ENCODE data around the gene CASS4. TPM values are rescaled to one million over a fixed set of nuclear protein-coding genes. Genes with fewer than 3 reads are reported as not detected.

CASS4 gene
- polyA plus RNA-seq, 1 donor from 2014 or later: 0.56 TPM

DNA sequence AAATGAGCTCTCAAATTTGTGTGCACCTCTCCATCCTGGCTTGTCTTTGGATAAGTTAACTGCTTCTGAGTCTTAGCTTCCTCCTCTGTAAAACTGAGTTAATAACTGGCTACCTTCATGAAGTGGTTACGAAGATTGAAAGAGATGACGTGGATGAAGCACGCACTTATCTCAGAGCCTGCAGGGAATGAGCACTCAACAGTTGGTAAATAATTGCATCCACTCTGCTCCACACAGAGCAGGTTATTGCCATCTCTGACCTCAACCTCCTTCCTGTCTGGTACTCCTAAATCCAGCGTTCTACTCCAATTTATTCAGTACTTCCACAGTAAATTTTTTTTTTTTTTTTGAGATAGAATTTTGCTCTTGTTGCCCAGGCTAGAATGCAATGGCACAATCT is 26.9 kb upstream of the CASS4 start:
- Histone ChIP-seq H3K9me2 (ENCODE audit: insufficient read depth, low read length) (no peaks in the 10 kb centered on the region), H2AFZ (ENCODE audit: low read depth, low read length) (no peak overlapping the region), H3K4me2 (ENCODE audit: low read length) (no peak overlapping the region), H3K36me3 (ENCODE audit: insufficient read depth, low read length) (no peaks in the 10 kb centered on the region), H3K9ac (ENCODE audit: low read length) (no peak overlapping the region), H3K9me3 (ENCODE audit: low read length) (no peaks in the 10 kb centered on the region), H3F3A (ENCODE audit: insufficient read depth, low read length, poor library complexity, severe bottlenecking) (no peaks in the 10 kb centered on the region), H3K27ac (ENCODE audit: low read length) (no peak overlapping the region), H3K27me3 (ENCODE audit: insufficient read depth, low read depth, low read length) (no peaks in the 10 kb centered on the region), H3K4me3 (ENCODE audit: low read length) (no peak overlapping the region), H4K20me1 (ENCODE audit: insufficient read depth) (no peaks in the 10 kb centered on the region), H3K79me2 (replicated peaks; ENCODE audit: insufficient read depth, low read length) (peaks cover 8% of the 10 kb centered on the region)
- TF ChIP-seq, protein P1, sequence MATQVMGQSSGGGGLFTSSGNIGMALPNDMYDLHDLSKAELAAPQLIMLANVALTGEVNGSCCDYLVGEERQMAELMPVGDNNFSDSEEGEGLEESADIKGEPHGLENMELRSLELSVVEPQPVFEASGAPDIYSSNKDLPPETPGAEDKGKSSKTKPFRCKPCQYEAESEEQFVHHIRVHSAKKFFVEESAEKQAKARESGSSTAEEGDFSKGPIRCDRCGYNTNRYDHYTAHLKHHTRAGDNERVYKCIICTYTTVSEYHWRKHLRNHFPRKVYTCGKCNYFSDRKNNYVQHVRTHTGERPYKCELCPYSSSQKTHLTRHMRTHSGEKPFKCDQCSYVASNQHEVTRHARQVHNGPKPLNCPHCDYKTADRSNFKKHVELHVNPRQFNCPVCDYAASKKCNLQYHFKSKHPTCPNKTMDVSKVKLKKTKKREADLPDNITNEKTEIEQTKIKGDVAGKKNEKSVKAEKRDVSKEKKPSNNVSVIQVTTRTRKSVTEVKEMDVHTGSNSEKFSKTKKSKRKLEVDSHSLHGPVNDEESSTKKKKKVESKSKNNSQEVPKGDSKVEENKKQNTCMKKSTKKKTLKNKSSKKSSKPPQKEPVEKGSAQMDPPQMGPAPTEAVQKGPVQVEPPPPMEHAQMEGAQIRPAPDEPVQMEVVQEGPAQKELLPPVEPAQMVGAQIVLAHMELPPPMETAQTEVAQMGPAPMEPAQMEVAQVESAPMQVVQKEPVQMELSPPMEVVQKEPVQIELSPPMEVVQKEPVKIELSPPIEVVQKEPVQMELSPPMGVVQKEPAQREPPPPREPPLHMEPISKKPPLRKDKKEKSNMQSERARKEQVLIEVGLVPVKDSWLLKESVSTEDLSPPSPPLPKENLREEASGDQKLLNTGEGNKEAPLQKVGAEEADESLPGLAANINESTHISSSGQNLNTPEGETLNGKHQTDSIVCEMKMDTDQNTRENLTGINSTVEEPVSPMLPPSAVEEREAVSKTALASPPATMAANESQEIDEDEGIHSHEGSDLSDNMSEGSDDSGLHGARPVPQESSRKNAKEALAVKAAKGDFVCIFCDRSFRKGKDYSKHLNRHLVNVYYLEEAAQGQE (IDR thresholded peaks at IDR 0.05; ENCODE audit: borderline replicate concordance): no peak
- TF ChIP-seq, protein P2, sequence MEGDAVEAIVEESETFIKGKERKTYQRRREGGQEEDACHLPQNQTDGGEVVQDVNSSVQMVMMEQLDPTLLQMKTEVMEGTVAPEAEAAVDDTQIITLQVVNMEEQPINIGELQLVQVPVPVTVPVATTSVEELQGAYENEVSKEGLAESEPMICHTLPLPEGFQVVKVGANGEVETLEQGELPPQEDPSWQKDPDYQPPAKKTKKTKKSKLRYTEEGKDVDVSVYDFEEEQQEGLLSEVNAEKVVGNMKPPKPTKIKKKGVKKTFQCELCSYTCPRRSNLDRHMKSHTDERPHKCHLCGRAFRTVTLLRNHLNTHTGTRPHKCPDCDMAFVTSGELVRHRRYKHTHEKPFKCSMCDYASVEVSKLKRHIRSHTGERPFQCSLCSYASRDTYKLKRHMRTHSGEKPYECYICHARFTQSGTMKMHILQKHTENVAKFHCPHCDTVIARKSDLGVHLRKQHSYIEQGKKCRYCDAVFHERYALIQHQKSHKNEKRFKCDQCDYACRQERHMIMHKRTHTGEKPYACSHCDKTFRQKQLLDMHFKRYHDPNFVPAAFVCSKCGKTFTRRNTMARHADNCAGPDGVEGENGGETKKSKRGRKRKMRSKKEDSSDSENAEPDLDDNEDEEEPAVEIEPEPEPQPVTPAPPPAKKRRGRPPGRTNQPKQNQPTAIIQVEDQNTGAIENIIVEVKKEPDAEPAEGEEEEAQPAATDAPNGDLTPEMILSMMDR (IDR thresholded peaks at IDR 0.05; ENCODE audit: poor library complexity, severe bottlenecking): no peak
- TF ChIP-seq EP300 (conservative IDR thresholded peaks at IDR 0.05; ENCODE audit: poor library complexity, severe bottlenecking): no peak
- no peak for TF ChIP-seq RAD21 (conservative IDR thresholded peaks at IDR 0.05)
- no peak for TF ChIP-seq SMC3 (conservative IDR thresholded peaks at IDR 0.05; ENCODE audit: poor library complexity)
- no peak for TF ChIP-seq POLR2AphosphoS5 (IDR thresholded peaks at IDR 0.05)
- no peak for TF ChIP-seq TAF1 (IDR thresholded peaks at IDR 0.05; ENCODE audit: low read depth)
- no peak for TF ChIP-seq EZH2 (IDR thresholded peaks at IDR 0.05; ENCODE audit: borderline replicate concordance, insufficient read depth, low read length, poor library complexity, severe bottlenecking)
- no peak for TF ChIP-seq MXI1 (conservative IDR thresholded peaks at IDR 0.05; ENCODE audit: poor library complexity, severe bottlenecking)

DNA sequence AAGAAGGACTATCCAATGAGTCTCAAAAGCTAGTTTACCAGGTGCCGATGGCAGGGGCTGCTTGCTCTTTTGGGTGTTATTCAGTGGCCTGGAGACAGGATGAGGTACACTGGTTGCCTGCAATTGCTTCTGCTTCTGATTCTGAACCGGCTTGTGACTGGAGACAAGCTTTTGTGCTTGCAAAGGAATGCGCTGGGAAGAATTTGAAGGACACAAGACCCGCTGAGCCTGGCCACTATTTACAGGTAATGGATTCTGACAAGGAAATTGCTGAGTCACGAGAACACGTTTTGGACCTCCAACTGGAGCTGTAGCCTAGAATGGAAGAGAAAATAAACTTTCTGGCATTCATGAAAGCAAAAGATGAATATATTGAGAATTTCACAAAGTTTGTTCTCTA is 25.8 kb upstream of the CASS4 start:
- Histone ChIP-seq H3K9me2 (ENCODE audit: insufficient read depth, low read length) (no peaks in the 10 kb centered on the region), H3K4me3 (ENCODE audit: low read length) (no peak overlapping the region), H3K36me3 (ENCODE audit: insufficient read depth, low read length) (no peaks in the 10 kb centered on the region), H3K27me3 (ENCODE audit: insufficient read depth, low read depth, low read length) (no peaks in the 10 kb centered on the region), H3K4me2 (ENCODE audit: low read length) (no peak overlapping the region), H3K9me3 (ENCODE audit: low read length) (no peaks in the 10 kb centered on the region), H3F3A (ENCODE audit: insufficient read depth, low read length, poor library complexity, severe bottlenecking) (no peaks in the 10 kb centered on the region), H3K27ac (ENCODE audit: low read length) (no peak overlapping the region), H3K9ac (ENCODE audit: low read length) (no peak overlapping the region), H3K79me2 (replicated peaks; ENCODE audit: insufficient read depth, low read length) (peaks cover 17% of the 10 kb centered on the region), H4K20me1 (ENCODE audit: insufficient read depth) (no peaks in the 10 kb centered on the region), H2AFZ (ENCODE audit: low read depth, low read length) (no peak overlapping the region)
- TF ChIP-seq SMC3 (conservative IDR thresholded peaks at IDR 0.05; ENCODE audit: poor library complexity) (no peak), MXI1 (conservative IDR thresholded peaks at IDR 0.05; ENCODE audit: poor library complexity, severe bottlenecking) (no peak), EZH2 (IDR thresholded peaks at IDR 0.05; ENCODE audit: borderline replicate concordance, insufficient read depth, low read length, poor library complexity, severe bottlenecking) (no peak), EP300 (conservative IDR thresholded peaks at IDR 0.05; ENCODE audit: poor library complexity, severe bottlenecking) (no peak), POLR2AphosphoS5 (IDR thresholded peaks at IDR 0.05) (no peak), TAF1 (IDR thresholded peaks at IDR 0.05; ENCODE audit: low read depth) (no peak), RAD21 (conservative IDR thresholded peaks at IDR 0.05) (no peak)
- TF ChIP-seq, protein P2 (IDR thresholded peaks at IDR 0.05; ENCODE audit: poor library complexity, severe bottlenecking): no peak
- TF ChIP-seq, protein P1 (IDR thresholded peaks at IDR 0.05; ENCODE audit: borderline replicate concordance): no peak

Measured in neural cell (in vitro differentiated cells).